Stimulated activated CD8-positive, alpha-beta memory T cell treated with anti-CD3 and anti-CD28 coated beads, Interleukin-4, amount 100 ng/mL, for 4 hours (primary cell): ENCODE data around the gene ZNHIT1.

Experiments
- DNase-seq, 2 donors: peaks; one replicate each; pipeline ENCODE4 v3.0.0-alpha.2; 2020; ENCODE audit warnings: low read depth in 2 of 2, low spot score in 1 of 2

ZNHIT1 gene

DNA sequence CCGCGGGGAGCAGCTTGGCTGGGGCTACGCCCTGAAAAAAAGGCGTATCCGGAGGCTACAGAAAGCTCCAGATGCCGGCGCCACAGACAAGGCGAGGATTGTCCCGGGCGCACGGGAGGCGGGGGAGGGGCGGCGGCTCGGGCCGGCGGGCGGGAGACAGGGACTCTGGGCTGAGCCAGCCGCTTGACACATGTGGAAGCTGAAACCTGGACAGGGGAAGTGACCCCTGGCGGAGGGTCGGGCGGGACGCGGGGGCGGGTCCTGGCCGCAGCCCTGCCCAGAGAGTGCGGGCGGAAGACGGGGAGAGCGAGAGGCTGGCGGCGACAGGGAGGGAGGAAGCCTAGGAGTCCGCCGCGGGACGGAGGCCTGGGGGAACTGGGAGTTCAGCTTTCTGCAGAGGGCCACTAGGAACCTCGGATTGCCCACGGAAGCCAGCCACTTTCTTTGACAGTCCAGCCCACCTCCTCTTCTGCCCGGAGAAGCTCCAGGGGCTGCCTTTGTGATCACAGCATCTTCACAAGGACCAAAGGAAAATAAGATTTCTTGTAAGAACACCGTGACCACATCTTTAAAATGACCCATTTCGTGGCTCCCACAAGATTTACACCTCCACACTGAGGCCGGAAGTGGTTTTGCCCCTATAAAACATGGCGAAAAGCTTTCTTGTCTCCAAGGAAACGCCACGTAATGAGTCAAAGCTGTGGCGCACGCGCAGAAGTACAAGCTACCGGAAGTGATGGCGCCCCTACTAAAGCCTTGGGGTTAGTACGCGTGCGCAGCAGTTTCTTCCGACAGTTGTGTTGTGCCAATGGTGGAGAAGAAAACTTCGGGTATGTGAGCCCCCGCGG, at the start of gene ZNHIT1, which contains the start of gene PLOD3:
ZNHIT1 (plus strand) TSS at position 778 of the 848 bp plus-strand sequence; CDS start at position 809, 31 bp downstream.
PLOD3 (minus strand) TSS at position 194 of the 848 bp plus-strand sequence. CDS start 307 bp downstream, outside the sequence.
- peak; percentile 92 to 95 for DNase-seq

DNA sequence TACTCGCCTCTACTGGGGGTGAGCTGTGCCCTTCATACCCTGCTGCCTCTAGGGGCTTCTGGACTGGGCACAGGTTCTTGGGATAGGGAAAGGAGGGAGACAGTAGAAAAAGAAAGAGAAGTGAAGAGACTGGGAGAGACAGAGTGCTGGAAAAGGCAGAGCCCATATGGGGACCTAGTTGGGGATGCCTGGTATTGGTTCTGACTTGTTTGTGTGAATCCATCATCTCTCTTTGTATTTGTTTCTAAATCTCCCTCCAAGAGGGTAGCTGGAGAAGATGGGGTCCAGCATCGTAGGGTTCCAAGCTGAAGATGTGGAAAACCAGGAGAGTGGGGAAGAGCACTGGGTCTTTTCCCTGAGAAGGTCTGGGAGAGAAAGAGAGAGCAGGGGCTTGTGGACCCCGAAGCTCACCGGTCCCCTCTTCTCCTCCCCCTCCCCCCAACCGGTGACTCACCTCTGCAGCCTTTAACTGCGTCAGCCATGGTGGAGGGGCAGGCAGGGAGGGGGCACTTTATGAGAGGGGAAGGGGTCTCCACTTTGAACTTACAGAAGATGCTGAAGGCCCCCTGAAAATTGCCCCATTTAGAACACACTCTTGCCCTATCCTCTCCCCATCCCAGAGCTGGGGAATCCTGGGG, 49.4 kb upstream of the ZNHIT1 start:
- DNase-seq: no peak

DNA sequence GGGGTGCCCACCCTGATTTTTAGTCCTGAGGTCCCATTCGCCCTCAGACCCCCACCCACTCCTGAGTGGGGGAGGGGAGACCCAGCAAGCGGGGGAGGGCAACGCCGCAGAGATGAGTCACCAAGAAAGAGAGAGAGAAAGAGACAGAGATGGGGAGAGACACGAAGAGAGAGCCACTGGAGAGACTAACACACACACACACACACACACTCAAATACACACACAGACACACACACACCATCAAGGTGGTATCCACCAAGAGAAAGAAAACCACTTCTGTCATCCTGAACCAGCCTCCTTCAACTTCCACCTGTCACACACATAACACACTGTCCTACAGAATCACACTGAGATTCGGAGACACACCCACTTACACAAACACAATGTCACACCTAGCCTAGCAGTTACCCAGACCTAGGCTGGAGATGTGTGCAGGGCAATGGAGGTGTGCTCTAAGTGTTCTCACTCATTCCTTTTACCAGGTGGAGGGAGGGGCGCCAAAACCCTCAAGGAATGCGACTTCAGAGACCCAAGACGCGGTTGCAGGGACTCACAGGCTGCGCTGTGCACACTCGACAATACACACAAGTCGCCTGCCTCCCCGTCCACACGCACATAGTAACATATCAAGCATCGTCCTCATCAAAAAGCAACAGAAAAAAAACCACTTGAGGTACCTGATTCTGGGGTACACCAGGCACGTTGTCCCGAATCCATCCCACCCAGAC, 48.7 kb upstream of the ZNHIT1 start:
- no peak for DNase-seq

DNA sequence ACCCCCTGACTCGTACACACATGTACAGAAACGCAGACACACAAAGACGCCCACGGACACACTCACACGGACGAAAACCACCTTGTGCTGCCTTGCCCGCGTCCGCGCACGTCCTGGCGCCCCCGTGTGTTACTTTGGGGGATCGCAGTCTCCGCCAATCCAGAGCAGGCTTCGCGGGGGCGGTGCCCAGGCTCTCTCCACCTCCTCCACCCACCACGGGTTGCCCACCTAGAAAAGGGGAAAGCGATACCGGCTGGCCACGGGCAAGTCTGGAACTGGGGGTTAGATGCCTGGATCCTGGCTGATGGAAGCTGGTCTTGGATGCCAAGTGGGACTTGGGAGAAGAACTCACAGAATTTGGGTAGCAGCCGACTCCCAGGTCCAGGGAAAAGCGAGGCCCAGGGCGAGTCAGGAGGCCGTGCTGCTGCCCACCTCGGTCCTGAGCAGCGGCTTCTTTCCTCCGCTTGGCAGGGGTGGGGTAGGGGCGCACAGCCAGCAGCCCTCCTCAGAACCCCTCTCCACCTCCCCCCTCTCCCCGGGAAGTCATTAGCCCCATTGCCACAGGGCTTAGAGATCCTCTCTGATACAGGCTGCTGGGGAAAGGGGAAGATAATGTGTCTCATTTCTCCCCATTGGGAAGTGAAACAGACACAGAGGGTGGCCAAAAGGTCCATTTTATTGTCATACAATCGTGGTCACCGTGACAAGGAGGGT, 48.0 kb upstream of the ZNHIT1 start:
- DNase-seq: peak; percentile 67 to 71

DNA sequence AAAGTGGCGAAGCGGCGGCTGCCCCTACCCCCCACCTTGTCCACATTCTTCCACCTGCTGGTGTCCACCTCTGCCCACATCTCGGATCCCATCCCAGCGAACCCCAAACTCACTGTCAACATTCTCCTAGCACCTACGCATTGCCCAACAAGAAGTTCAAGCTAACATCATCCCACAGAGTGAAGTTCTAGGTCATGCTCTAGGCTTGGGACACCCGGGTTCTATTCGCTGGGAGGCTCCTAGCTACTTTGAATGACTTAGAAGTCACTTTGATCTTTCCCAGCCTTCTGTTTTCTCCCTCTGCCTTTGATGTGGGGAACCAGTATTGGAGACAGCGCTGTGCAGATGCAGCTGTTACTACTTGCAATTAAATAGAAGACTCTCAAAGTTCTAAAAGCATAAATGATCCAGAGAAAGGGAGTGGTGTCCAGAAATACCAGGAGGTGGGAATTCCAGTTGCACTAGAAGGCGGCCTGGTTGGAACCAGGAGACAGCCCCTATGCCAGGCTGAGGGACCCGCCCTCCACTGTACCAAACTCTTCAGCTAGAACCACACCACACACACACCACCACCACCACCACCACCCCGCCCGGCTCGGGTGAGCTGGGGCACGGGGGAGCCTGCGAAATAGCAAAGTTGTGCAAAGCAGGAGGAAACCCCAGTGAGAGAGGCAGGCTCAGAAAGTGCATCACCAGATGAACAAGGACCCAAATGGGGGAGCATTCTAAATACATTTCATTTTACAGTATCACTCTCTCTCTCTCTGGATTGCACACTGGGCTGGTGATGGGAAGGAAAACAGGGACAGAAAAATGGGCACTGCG, 47.1 kb upstream of the ZNHIT1 start:
- DNase-seq: no peak

DNA sequence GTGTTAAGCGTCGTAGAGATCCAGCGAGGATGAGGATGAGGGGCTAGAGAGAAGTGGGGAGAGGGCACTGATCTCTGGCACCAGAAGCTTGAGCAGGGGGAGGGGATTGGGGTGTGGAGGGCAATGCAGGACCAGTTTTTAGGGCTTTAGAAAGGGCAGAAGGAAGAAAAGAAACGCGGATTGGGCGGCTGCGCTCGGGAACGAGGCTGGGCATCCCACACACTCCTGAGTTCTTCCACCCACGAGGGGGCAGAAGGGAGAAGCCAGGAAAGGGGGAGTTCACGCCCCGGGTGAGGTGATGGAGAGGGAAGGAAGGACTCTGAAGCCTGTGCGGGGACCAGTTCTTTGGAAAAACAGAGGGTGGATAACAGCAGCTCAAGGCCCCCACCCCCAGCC, 46.5 kb upstream of the ZNHIT1 start:
- no peak for DNase-seq

DNA sequence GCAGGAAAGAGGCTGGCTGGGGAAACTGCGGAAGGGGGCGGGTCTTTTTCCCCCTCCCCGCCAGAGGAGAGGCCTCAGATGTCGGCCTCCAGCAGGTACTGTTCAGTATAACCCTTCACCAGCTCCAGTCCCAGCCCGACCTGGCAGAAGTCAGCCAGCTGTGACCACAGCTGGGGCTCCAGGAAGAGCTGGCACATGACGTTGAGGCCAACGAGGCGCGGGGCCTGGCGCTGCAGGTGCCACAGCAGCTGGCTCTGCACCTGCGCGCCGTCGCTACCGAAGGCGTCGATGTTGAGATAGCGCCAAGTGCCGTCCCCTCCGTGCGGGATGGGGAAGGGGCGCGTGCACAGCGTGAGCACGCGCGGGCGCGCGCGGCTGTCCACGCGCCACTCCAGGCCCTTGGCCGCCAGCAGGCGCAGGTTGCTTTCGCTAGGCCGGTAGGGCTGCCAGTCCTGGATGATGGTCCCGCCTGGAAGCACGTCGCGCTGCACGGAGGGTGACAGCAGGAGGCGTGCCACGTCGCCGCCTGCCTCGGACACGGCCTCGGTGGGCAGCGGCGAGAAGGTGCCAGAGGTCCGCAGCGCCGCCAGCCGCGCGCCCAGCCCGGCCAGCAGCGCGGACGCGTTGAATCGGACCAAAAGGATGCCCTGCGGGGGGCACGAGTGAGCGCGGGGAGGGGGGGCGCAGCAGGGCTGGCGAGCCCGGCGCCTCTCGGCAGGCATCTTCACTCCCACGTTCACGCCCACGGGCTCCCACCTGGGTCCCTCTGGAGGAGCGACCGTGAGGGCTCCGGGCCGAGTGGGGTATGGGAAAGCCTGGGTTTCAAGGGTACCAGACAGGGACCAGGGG, 45.7 kb upstream of the ZNHIT1 start:
- no peak for DNase-seq

DNA sequence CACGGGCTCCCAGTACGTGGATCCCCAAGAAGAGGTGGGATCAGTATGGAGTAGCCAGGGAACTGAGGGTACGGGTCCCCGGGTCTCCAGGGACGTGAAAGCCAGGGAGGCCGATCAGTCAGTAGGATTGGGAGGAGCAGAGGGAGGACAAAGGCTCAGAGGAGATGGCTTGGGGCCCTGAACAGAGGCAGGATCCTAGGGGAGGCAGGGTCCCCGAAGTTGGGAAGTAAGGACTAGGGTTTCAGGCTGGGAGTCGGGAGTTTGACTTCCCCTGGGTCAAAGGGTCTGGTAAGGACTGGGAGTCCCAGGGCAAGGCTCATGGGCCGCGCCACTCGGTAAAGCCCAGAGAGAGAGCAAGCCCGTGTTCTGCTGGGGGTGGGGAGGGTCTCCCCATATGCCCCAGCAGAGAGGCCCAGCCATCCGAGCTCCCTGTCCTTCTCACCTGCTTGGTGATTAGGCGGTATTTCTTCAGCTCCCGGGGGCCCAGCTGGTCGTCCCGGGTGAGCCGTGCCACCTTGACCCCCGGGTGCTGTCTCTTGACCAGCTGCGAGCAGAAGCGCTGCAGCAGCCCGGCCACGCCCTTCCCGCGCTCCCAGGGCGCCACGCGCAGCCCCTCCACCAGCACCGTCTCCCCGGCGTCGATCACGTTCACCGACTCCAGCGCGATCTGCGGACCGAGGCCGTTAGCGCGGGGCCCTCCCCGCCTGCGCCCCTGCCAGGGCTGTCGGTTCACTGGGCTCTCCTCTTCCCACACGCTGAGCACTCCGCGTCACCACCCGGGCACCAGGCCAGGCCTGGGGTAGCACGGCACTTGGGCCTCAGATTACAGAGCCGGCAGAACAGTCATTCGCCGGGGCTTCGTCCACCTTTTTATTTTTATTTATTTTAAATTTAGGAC, 44.9 kb upstream of the ZNHIT1 start:
- no peak for DNase-seq

DNA sequence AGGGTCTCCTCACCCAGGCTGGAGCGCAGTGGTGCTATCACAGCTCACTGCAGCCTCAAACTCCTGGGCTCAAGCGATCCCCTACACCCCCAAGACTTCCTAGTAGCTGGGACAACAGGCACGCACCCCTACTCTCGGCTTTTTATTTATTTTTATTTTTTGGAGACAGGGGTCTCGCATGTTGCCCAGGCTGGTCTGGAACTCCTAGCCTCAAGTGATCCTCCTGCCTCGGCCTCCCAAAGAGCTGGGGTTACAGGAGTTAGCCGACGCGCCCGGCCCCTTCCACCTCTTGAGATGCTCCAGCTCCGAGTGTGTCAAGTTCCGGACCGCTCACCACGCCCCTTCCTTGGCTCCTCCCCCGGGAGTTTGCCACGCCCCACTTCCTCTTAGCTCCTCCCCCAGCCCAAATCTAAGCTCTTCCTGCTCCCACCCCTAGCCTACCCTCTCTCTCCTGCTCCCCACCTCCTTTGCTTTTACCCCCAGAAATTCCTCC, 44.2 kb upstream of the ZNHIT1 start:
- DNase-seq: no peak

DNA sequence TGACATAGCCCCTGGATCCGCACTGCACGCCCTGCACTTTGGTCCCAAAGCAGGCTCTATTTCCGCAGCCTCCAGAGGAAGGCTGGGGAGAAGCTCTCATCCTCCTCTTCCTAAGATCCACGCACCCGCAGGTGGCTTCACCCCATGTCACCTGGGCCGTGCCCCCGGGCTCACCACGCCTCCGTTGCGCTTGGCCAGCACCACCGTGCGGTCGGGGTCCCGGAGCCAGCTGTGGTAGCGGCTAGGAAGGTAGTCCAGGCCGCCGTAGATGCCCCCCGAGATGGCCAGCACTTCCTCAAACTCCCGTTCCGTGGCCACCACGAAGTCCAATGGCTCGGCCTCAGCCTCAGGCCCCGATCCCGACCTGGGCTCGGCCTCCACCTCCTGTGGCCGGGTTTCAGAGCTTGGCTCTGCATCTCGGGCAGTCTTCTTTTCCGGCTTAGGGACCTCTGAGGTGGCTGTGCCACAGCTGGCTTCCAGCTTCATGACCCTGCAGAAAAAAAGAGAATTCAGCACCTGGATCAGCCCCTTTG, 43.6 kb upstream of the ZNHIT1 start:
- DNase-seq: no peak

DNA sequence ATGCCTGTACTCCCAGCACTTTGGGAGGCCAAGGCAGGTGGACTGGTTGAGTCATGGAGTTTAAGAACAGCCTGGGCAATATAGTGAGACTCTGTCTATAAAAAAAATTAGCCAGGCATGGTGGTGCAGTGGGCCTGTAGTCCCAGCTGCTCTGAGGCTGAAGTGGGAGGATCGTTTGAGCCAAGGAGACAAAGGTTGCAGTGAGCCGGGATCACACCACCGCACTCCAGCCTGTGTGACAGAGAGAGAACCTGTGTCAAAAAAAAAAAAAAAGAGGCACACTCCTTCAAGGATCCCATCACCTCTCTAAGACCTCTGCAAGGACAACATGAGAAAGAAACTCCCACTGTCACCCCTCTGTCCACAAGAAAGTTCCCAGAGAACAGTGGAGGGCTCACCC, 42.3 kb upstream of the ZNHIT1 start:
- no peak for DNase-seq

DNA sequence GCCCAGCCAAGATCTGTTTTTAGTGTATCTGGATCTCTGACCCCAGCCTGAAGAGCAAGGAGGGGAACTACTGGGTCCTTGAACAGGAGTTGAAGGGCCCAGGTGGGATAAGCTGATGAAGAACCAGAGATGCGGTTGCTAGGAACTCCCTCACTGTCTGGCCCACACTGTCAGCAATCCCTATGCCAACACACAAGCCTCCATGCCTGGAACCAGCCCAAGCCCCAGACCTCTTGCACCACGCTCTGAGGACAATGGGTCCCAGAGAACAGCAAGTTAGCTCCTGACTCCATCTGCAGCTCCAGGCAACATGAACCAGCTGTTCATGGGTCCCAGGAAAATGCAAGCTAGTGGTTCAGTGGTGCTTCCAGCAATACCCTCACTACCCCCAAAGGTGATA, 40.3 kb upstream of the ZNHIT1 start:
- no peak for DNase-seq

DNA sequence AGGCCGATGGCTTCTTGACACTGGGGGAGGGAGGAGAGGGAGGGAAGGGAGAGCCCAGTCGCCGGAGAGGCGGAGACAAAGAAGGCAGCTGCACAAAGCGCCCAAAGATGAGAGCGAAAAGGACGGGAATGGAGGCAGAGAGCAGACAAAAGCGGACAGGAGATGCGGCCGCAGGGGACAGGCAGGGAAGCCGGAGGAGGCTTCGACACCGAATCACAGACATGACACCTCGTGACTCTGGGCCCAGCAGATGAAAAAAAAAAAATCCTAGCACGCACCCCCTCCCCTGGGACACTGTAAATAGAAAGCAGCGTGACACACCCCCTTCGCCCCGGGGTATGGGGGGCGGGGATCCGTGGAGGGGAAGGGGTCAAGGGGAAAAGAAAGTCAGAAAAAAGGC, 38.8 kb upstream of the ZNHIT1 start:
- DNase-seq: no peak

DNA sequence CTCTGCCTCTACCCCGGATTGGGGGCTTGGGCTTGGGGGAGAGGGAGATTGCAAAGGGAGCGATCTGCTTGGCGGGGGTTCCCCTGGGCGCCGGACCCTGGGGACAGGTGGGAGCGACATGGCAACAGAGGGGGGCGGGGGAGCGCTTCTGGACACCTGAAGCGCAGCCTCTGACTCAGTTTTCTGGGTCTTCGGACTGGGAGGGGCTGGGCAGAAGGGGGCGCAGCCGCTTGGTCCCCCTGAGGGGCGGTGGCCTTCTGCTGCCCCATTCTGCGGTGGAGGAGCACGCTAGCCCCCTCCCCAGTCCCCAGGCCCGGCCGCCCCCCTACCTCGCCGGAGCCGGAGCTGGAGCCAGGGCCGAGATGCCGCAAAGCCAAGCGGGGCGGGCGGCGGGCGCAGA, 38.3 kb upstream of the ZNHIT1 start:
- no peak for DNase-seq

DNA sequence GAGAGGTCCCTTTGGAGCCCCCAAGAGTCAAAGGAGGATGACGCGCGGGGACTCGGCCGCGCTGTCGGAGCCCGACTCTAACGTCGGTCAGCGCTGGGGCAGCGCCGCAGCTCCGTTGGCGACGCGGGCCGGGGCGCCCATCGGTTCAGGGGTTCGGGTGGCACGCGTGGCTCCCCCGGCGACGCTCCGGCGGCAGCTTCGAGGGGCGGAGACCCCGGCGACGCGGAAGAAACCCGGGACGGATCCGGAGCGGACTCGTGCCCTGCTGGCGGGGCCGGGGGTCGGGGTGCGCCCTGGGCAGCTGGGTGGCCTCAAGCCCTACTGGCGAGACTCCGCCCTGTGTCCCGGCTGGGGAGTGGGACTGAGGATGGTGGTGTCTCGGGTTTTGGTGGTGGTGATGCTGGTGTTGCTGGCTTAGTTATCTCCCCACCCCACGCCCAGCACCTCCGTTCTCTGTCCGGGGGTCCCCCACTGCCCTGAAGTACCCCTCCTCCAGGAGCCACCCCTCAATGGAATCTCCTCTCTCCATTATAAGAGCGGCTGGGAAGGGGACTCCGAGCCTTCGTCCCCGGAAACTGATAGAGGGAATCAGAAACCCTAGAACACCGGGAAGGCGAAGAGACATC, 37.7 kb upstream of the ZNHIT1 start, which contains the start of gene NAT16:
NAT16 (minus strand) TSS at position 164 of the 626 bp plus-strand sequence. CDS start 5,486 bp downstream, outside the sequence.
- no peak for DNase-seq

DNA sequence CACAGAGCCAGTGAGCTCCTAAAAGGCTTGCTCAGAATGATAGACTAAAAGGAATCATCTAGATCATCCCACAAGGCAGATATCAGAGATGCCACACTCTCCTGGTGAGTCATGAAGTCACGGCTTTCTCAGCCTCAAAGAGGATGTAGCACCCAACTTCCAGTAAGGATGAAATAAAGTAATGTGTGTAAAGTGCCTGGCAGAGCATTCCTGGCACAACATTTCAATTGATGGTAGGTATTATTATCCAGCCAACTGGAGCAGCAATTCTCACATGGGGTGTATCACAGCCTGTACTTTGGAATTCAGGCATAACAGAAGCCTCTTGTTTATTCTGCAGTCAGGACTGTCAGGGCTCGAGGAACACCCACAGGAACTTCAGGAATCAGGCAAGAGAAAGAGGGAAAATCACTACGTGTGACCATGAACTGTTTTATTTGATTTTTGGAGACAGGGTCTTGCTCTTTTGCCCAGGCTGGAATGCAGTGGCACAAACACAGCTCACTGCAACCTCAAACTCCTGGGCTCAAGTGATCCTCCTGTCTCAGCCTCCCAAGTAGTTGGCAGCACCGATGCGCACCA, 32.6 kb upstream of the ZNHIT1 start:
- DNase-seq: no peak

DNA sequence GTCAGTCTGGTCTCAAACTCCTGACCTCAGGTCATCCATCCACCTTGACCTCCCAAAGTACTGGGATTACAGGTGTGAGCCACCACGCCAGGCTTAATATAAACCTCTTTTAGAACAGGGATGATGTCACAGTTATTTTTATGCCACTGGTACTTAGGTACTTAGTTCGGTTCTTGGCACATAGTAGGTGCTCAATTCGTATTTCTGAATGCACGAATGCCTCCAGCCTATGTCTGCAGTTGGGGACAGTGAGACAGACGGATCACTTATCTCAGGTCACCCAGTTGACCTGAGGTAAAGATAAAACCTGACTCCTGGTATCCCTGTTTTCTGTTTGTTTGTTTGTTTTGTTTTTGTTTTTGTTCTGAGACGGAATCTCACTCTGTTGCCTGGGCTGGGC, 31.8 kb upstream of the ZNHIT1 start:
- DNase-seq: no peak
